MG63 (cell line): ENCODE measurements around the gene EXOC4. TPM values are rescaled to one million over a fixed set of nuclear protein-coding genes. Genes with fewer than 3 reads are reported as not detected.

Source experiments
- DNase-seq: peaks from one replicate; pipeline ENCODE4 v3.0.0-alpha.2; 2020
- H3K27me3 ChIP-seq: fragments of 250-450 bp; sonication (Bioruptor Pico); 2 replicates; pipeline ENCODE4 v1.5.1; 2020; ENCODE audit warnings: mild to moderate bottlenecking, moderate library complexity
- H3K36me3 ChIP-seq: fragments of 250-450 bp; sonication (Bioruptor Pico); 2 replicates; pipeline ENCODE4 v1.5.1; 2020; ENCODE audit warnings: mild to moderate bottlenecking, moderate library complexity
- H3K4me3 ChIP-seq: fragments of 250-450 bp; sonication (Bioruptor Pico); 2 replicates; pipeline ENCODE4 v1.5.1; 2020; ENCODE audit warnings: mild to moderate bottlenecking, moderate library complexity
- H3K9me3 ChIP-seq: fragments of 250-450 bp; sonication (Bioruptor Pico); 2 replicates; pipeline ENCODE4 v1.5.1; 2020; ENCODE audit warnings: mild to moderate bottlenecking, moderate library complexity
- total RNA-seq: library from RNA; depleted of rRNA; stranded (reverse); fragments of >200 nt; shearing (Covaris generic); gene quantifications from 2 replicates; pipeline ENCODE4 v1.2.3, GENCODE V29; 2014; ENCODE audit warnings: low replicate concordance

Gene EXOC4
- total RNA-seq, 1 experiment from 2014 or later, result 24.1 TPM

DNA sequence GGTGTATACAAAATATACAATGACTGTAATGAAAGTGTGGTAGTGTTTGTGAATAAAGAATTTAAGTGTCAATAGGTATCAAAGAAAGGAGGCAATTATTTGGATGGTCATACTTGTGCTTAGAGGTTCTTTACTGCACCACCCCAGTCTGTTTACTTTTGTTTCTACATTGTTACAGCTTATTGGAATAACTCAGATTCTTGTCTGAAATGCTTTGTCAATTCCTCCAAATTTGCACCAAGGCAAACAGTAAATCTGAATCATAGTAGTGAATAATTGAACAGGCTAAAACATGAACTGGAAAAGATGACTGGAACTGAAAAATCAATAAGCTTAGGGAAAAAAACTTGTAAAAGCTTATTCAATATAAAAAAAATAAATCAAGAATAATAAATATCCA lies 319.2 kb downstream of the EXOC4 start:
- Histone ChIP-seq H3K27me3 (no peaks in the 10 kb centered on the region), H3K9me3 (no peaks in the 10 kb centered on the region), H3K36me3 (no peaks in the 10 kb centered on the region), H3K4me3 (no peak overlapping the region)
- DNase-seq, result no peak

DNA sequence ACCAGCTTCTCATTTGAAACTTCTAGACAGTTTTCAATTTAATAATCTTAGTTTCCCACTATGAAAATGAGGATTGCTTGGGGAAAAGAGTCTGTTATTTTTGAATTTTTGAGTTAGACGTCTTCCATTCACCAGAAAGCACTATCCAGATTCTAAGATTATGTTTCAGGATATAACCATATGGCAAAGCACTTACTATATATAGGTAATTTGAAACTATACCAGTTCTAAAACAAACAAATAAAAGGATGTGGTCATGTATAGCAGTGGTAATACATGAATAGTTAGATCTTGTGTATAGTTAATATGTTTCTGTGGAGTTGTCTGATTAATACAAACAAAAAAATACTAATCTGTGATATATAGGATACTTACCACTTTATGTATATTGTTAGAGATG lies 320.0 kb downstream of the EXOC4 start:
- Histone ChIP-seq H3K27me3 (no peaks in the 10 kb centered on the region), H3K9me3 (no peaks in the 10 kb centered on the region), H3K36me3 (no peaks in the 10 kb centered on the region), H3K4me3 (no peak overlapping the region)
- no peak for DNase-seq

DNA sequence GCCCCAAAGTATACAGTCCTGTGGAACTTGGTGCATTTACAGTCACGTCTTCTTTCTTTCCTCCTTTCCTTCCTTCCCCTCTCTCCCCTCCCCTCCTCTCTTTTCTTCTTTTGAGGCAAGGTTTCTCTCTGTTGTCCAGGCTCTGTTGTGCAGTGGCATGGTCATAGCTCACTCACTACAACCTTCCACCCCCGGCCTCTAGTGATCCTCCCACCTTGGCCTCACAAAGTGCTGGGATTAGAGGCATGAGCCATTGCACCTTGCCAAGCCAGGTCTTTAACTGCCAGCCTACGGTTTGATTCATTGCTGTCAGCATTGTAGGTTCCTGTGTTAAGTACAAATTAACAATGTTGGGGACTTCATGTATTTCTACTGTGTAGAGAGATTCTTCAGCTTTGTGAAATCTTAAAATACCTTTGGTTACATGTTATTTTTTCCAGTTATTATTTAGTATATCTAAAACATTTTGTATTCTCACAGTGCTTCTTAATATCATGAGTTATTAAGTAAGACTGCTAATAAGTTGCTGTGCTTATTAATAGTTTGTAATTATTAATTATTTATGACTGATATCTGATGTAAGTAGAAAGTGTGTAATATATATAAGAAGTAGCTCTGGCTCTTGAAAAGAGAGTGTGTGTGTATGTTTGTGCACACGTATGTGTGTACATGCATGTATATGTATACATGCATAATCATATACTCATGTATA lies 320.8 kb downstream of the EXOC4 start:
- H3K4me3 ChIP-seq, result no peak overlapping the region
- no peaks in the 10 kb centered on the region for H3K9me3 ChIP-seq
- no peak for DNase-seq
- H3K27me3 ChIP-seq, result no peaks in the 10 kb centered on the region
- no peaks in the 10 kb centered on the region for H3K36me3 ChIP-seq

DNA sequence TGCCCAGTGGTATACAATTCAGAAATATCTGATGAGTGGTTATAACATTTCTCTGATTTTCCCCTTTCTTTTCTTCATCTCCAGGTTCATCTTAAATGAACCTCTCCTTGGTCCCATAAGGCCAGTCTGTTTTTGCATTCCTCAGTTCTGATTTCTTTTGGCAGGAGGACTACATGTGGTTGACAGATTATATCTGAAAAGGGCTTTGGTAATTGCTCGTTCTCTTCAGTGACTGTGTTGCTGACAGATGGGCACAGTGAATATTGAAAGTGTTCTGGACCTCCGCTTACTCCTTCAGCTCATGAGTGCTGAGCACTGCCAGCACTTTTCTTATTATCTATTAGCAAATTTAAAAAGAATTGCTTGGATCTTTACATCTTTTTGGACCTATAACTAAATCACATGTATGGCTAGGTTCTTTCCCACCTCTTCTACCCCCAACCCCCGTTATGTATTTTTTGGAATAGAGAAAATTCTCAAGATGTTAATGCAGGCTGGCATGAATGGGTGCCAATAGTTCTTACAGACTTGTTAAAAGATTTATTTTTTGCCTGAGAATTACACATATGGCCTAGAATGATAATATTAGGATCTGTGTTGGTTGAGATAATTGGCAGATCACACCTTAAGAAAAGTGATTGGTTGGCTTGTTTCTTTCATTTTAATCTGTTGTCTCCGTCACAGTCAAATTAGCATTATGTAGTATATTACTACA lies 323.0 kb downstream of the EXOC4 start:
- no peaks in the 10 kb centered on the region for H3K9me3 ChIP-seq
- DNase-seq, result no peak
- no peaks in the 10 kb centered on the region for H3K27me3 ChIP-seq
- H3K4me3 ChIP-seq, result no peak overlapping the region
- H3K36me3 ChIP-seq, result no peaks in the 10 kb centered on the region

DNA sequence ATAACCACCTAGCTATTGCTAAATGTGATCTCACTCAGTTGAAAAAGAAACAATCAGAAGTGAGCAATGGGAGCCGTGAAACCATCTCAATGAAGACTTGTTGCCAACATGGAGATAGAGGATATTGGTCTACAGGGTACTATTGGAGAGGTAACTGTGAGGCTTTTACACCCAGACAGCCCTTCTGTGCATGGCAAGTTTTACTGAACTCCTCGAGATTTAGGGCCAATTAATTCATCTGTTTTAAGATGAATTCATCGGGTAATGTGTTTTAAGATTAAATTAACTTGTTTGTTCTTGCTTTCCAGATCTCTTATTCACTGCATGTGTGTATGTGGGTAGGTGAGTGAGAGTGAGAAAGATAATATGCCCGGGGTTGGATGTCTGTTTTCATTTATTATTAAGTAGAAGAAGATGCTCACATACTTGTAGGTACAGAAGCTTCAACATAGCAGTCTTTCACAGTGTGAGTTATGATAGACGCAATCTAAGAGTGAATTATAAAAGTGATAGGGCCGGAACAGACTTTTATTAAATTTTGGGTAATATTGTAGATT lies 323.8 kb downstream of the EXOC4 start:
- H3K9me3 ChIP-seq, result no peaks in the 10 kb centered on the region
- H3K36me3 ChIP-seq, result no peaks in the 10 kb centered on the region
- no peak overlapping the region for H3K4me3 ChIP-seq
- DNase-seq, result no peak
- H3K27me3 ChIP-seq, result no peaks in the 10 kb centered on the region

DNA sequence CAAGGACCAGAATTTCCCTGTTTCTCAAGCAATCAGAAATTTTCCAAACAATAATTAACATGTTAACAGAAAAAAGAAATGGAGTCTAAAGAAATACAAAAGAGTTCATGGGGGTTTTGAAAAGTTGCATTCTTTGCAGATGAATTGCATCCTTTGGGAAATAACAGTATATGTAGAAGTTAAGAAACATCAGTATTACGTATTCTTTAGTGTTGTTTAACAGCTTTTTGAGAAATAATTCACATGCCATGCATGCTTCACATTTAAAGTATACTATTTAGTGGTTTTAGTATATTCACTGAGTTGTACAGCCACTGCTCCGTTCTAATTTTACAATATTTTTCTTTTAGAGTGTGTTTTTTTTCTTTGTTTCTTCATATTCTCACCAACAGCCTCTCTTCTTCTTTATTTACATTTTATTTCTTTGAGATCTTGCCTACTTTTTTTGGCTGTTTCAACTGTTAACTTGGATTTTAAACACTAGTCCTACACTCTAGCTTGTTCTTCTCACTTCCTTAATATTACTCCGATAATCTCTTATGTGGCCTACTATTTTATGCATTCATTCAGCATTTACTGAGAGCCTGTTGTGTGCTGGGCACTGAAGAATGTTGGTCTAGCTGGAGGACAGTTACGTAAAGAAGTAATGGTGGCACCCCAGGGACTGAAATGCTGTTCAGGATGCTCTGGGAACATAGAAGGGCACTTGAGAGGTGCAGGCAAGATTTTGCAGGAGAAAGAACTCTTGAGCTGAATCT lies 330.1 kb downstream of the EXOC4 start:
- no peak for DNase-seq
- no peaks in the 10 kb centered on the region for H3K27me3 ChIP-seq
- H3K9me3 ChIP-seq, result no peaks in the 10 kb centered on the region
- no peak overlapping the region for H3K4me3 ChIP-seq
- H3K36me3 ChIP-seq, result no peaks in the 10 kb centered on the region

DNA sequence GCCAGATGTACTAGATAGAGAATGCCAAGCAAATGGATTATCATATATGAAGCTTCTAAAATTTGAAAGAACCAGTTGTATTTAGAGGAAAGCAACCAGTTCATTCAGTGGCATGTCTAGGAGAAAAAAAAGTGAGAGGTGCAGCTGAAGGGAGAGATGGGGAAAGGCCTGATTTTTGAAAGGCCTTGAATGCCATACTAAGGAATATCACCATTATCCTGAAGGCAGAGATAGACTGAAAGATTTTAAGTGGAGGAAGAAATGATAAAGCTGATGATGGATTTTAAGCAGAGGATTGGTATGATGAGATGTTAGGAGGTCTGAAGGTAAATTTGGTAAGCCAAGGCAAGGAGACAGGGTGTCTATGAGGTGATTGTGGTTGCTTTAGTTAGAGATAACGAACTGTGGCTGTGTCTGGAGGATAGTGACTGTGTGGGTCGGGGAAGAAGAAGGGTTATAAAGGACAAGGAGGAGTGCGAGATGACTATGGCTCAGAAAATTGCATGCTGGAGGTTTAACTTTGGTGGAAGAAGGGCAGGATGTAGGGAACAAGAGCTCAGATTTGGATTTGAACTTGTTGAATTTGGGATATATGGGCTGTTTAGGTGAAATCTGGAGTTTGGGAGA lies 330.8 kb downstream of the EXOC4 start:
- Histone ChIP-seq H3K9me3 (no peaks in the 10 kb centered on the region), H3K4me3 (no peak overlapping the region), H3K36me3 (no peaks in the 10 kb centered on the region), H3K27me3 (no peaks in the 10 kb centered on the region)
- DNase-seq, result no peak

DNA sequence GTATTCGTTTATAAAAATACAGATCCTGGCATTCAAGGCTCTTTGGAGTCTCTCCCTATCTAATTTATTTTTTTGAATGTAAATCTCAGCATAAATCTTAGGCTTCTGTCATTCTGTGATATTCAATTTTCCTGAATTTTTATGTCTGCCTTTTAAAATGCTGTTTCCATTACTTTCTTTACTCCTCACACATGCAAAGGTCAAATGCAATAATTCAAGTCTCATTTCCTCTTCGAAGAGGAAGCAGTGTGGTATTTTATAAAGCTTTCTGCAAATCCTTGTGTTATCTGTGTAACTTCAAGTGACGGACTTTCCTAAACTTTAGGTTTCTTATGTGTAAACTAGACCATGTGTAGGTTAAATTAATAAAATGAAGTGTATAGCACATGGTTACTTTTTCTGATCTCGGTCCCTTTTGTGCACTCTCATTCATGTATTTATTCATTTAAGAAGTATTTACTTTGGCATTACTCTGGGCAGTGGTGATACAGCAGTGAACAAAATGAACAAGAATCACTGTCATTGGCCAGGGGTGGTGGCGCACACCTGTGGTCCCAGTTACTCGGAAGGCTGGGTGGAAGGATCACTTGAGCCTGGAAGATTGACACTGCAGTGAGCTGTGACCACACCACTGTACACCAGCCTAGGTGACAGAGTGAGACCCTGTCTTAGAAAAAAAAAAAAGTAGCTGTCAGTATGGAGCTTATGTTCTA lies 332.2 kb downstream of the EXOC4 start:
- H3K9me3 ChIP-seq, result no peaks in the 10 kb centered on the region
- no peaks in the 10 kb centered on the region for H3K36me3 ChIP-seq
- DNase-seq, result no peak
- no peak overlapping the region for H3K4me3 ChIP-seq
- H3K27me3 ChIP-seq, result no peaks in the 10 kb centered on the region

DNA sequence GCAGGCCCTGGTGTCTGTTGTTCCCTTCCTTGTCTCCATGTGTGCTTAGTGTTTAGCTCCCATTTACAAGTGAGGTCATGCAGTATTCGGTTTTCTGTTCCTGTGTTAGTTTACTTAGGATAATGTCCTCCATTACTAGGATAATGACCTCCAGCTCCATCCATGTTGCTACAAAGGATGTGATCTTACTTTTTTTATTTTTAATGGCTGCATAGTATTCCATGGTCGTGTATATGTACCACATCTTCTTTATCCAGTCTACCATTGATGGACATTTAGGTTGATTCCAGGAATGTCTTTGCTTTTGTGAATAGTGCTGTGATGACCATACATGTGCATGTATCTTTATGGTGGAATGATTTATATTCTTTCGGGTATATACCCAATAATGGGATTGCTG lies 333.4 kb downstream of the EXOC4 start:
- no peak for DNase-seq
- Histone ChIP-seq H3K27me3 (no peaks in the 10 kb centered on the region), H3K4me3 (no peak overlapping the region), H3K36me3 (no peaks in the 10 kb centered on the region), H3K9me3 (no peaks in the 10 kb centered on the region)

DNA sequence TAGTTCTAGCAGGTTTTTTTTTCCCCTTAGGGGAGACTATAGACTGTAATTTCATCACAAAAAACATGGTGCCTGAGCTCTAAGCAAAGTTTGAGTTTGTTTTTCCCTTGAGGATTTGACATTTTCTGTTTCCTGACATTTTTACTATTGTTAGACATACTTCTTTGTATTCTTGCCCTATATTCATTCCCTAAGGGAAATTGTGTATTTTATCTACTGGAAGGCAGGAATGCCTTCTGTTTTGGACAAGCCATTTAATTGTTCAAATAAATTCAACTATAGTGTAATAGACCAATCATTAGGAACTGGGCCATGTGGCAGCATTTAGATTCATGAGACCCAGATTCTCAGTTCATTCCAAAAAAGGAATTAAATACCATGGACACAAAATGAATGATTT lies 335.0 kb downstream of the EXOC4 start:
- no peak for DNase-seq
- H3K9me3 ChIP-seq, result no peaks in the 10 kb centered on the region
- H3K4me3 ChIP-seq, result no peak overlapping the region
- no peaks in the 10 kb centered on the region for H3K27me3 ChIP-seq
- no peaks in the 10 kb centered on the region for H3K36me3 ChIP-seq

DNA sequence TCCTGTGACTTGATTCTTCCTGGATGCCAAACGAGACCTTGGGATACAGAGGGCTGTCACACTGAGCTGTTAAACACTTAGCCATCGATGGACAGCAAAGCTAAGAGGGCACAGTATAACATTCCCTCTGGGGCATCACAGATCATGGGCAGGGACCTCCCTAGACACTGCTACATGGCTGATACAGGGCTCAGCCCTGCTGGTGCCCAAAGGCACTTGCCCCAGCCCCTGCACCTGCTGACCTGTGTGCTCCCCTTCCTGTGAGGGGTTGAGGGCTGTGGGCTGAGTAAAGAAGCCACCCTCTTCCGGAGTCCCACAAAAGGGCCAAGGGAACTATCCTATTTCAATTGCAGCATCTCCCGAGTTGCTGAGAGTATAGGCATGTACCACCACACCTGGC lies 337.9 kb downstream of the EXOC4 start:
- no peak for DNase-seq
- Histone ChIP-seq H3K27me3 (no peaks in the 10 kb centered on the region), H3K36me3 (no peaks in the 10 kb centered on the region), H3K9me3 (no peaks in the 10 kb centered on the region), H3K4me3 (no peak overlapping the region)

DNA sequence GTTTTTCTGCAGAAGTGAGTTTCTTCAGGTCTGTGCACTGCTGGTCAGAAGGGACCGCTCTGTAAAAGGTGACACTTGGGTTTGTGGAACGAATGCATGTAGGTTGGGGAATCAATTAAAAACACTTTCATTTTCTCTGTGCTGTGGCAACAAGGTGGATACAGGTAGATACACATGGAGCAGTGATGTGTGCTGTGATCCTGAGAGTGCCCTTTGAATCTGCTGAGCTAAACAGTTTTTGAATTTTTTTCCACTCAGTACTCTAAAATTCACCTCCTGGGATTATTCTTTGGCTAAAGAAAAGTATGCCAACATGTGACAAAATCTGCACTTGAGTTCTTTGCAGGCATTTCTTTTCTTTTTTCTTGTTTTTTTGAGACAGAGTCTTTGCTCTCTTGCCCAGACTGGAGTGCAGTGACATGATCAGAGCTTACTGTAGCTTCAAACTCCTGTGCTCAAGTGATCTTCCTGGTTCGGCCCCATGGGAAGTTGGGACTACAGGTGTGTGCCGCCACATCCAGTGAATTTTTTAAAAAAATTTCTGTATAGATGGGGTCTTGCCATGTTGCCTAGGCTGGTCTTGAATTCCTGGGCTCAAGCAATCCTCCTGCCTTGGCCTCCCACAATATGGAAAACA lies 338.9 kb downstream of the EXOC4 start:
- no peak for DNase-seq
- H3K4me3 ChIP-seq, result no peak overlapping the region
- no peaks in the 10 kb centered on the region for H3K27me3 ChIP-seq
- no peaks in the 10 kb centered on the region for H3K36me3 ChIP-seq
- no peaks in the 10 kb centered on the region for H3K9me3 ChIP-seq

DNA sequence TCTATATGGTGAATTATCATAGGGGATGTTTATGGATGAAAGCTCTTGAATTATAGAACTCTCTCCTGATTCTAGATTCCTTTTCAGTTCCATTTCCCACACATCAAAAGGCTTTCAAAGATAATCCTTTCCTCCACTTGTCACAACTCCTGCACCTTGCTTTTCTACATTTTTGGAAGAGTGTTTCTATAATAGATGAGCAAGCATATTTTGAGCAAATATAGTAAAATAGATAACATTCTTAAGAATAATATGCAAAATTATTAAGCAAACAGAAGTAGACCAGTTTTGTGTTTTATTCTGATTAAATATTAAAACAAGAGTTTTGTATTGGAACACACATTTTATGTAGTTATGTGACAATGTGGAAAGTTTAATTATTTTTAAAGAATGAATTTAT lies 340.7 kb downstream of the EXOC4 start:
- DNase-seq, result no peak
- Histone ChIP-seq H3K9me3 (no peaks in the 10 kb centered on the region), H3K27me3 (no peaks in the 10 kb centered on the region)

DNA sequence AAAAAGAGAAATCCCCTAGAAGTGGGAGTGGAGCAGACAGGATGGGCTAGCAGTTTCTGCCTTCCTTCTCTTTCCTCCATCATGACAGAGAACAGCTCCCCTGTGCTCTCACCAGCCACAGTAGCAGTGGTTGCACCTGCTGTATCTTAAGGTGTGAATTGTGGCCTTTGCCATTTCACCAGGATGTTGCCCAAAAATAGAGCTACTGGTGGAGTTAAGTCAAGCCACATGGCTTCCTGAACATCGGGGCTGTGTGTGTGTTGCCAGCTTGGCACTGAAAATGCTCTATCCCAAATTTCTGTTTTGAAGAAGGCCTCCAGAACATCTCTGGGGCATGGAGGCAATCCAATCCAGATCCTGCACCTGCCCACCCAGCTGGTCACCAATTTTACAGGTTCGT lies 348.7 kb downstream of the EXOC4 start:
- DNase-seq, result no peak
- Histone ChIP-seq H3K27me3 (no peaks in the 10 kb centered on the region), H3K36me3 (no peaks in the 10 kb centered on the region)

More for the DNA sequence above, 340.7 kb downstream of the EXOC4 start:
- Histone ChIP-seq H3K4me3 (no peak overlapping the region), H3K36me3 (no peaks in the 10 kb centered on the region)

DNA sequence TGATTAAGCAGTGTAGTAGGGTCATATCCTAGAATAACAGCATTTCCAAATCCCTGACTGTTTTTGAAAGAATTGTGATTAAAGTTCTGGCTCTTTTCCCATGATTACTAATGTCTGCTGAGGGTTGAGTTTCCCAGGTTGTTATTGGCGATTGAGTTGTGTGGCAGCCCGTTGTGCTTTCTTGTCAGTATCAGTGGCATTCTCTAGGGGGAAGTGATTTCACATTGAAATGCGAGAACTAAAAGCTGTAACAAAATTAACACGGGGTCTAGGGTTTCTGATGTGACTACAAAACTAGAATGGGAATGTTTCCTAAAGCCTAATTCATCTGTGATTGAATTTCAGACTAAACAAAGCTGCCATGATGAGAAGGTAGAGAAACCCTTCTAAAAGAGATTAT lies 349.4 kb downstream of the EXOC4 start:
- DNase-seq, result no peak
- Histone ChIP-seq H3K4me3 (no peak overlapping the region), H3K27me3 (no peaks in the 10 kb centered on the region), H3K36me3 (no peaks in the 10 kb centered on the region), H3K9me3 (no peaks in the 10 kb centered on the region)

More for the DNA sequence above, 348.7 kb downstream of the EXOC4 start:
- Histone ChIP-seq H3K4me3 (no peak overlapping the region), H3K9me3 (no peaks in the 10 kb centered on the region)

DNA sequence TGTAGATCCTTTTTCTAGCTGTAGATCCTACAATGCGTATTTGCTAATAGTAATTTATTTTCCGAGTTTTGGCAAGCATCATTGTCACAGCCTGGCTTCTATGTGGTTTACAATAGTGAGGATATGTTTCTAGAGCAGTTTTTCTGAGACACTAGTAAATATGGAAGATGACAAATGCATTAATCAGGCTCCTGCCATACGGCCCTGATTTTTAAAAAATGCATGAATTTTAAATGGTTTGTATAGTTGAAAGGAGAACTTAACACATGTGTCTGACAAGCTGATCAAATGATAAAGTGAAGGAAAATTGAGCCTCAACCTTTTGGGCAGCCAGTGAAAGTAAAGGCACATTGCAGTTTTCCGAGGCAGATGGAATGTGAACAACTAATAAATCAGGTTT lies 354.1 kb downstream of the EXOC4 start:
- H3K9me3 ChIP-seq, result no peaks in the 10 kb centered on the region
- H3K27me3 ChIP-seq, result no peaks in the 10 kb centered on the region
- no peaks in the 10 kb centered on the region for H3K36me3 ChIP-seq
- no peak for DNase-seq
- H3K4me3 ChIP-seq, result no peak overlapping the region
